SK-N-SH (cell line): ENCODE measurements around the gene SHH. TPM values are rescaled to one million over a fixed set of nuclear protein-coding genes. Genes with fewer than 3 reads are reported as not detected.

Experiments used
- CTCF ChIA-PET: fragments of 300-600, 350-600 bp; formaldehyde crosslinking; extraction: SDS; loops from one replicate; lab custom pipeline; 2021; lab: Yijun Ruan, JAX
- POLR2A ChIA-PET: fragments of 350-600 bp; sonication (Branson Sonifier 250); formaldehyde crosslinking; extraction: SDS; loops from one replicate; lab custom pipeline; 2020; ENCODE audit warnings: antibody characterized with exemption, inconsistent platforms; lab: Yijun Ruan, JAX
- DNase-seq: peaks from one replicate; pipeline ENCODE4 v3.0.0; 2012
- H2AFZ ChIP-seq: fragments of 200-600 bp; sonication (generic); 2 replicates; pipeline ENCODE4 v1.8.1; 2016; ENCODE audit warnings: antibody characterized with exemption, mild to moderate bottlenecking, low read depth
- H3F3A ChIP-seq: fragments of 200-600 bp; sonication (generic); replicated peaks from 2 replicates; pipeline ENCODE3; 2016; ENCODE audit warnings: antibody characterized with exemption, mild to moderate bottlenecking; ENCODE audit not compliant: insufficient read depth
- H3K27ac ChIP-seq, 2 experiments: fragments of 200-500 bp in 1 of 2; fragments of 200-600 bp in 1 of 2; sonication (Bioruptor generic) in 1 of 2; sonication (generic), shearing (Covaris generic) in 1 of 2; 2 replicates each; pipeline versions ENCODE4 v1.5.1 to v1.6.1; 2014 to 2016; ENCODE audit warnings: low read depth in 2 of 2, inconsistent platforms in 1 of 2, low read length in 1 of 2, mild to moderate bottlenecking in 1 of 2, mixed read lengths in 1 of 2
- H3K27me3 ChIP-seq: fragments of 200-600 bp; sonication (generic), shearing (Covaris generic); 2 replicates; pipeline ENCODE4 v1.6.1; 2016; ENCODE audit warnings: mixed run types; ENCODE audit not compliant: insufficient read depth
- H3K36me3 ChIP-seq, 2 experiments: fragments of 200-500 bp in 1 of 2; fragments of 200-600 bp in 1 of 2; sonication (Bioruptor generic) in 1 of 2; sonication (generic) in 1 of 2; replicated peaks in 1 of 2; 2 replicates each; pipeline versions ENCODE3 to v1.5.1; 2014 to 2016; ENCODE audit warnings: low read length in 1 of 2, mild to moderate bottlenecking in 1 of 2; ENCODE audit not compliant: insufficient read depth in 2 of 2, control insufficient read depth in 1 of 2
- H3K4me1 ChIP-seq, 2 experiments: fragments of 200-500 bp in 1 of 2; fragments of 200-600 bp in 1 of 2; sonication (Bioruptor generic) in 1 of 2; sonication (generic), shearing (Covaris generic) in 1 of 2; 2 replicates each; pipeline versions ENCODE4 v1.5.1 to v1.6.1; 2014 to 2016; ENCODE audit warnings: low read depth in 1 of 2, low read length in 1 of 2, mixed run types in 1 of 2; ENCODE audit not compliant: insufficient read depth in 2 of 2, control insufficient read depth in 1 of 2
- H3K4me2 ChIP-seq: fragments of 200-600 bp; sonication (generic), shearing (Covaris generic); 2 replicates; pipeline ENCODE4 v1.6.1; 2017; ENCODE audit warnings: mixed run types
- H3K4me3 ChIP-seq, 2 experiments: fragments of 200-500 bp in 1 of 2; fragments of 200-600 bp in 1 of 2; sonication (Bioruptor generic) in 1 of 2; sonication (generic), shearing (Covaris generic) in 1 of 2; 2 replicates each; pipeline versions ENCODE4 v1.5.1 to v1.8.1; 2014 to 2016; ENCODE audit warnings: low read depth in 2 of 2, inconsistent platforms in 1 of 2, low read length in 1 of 2, mild to moderate bottlenecking in 1 of 2, mixed read lengths in 1 of 2, moderate library complexity in 1 of 2
- H3K79me2 ChIP-seq: fragments of 200-600 bp; sonication (generic); 2 replicates; pipeline ENCODE4 v1.8.1; 2017; ENCODE audit warnings: mild to moderate bottlenecking; ENCODE audit not compliant: insufficient read depth
- H3K9ac ChIP-seq: fragments of 200-600 bp; sonication (generic); 2 replicates; pipeline ENCODE4 v1.6.1; 2017; ENCODE audit warnings: mixed run types
- H3K9me2 ChIP-seq: fragments of 200-600 bp; sonication (generic); 2 replicates; pipeline ENCODE4 v1.6.1; 2017; ENCODE audit warnings: mixed run types
- H3K9me3 ChIP-seq: fragments of 200-600 bp; sonication (generic); 2 replicates; pipeline ENCODE4 v1.6.1; 2017; ENCODE audit warnings: mixed run types, mild to moderate bottlenecking, moderate library complexity
- H4K20me1 ChIP-seq: fragments of 200-600 bp; sonication (generic); 2 replicates; pipeline ENCODE4 v1.6.1; 2017; ENCODE audit warnings: mild to moderate bottlenecking, mixed run types; ENCODE audit not compliant: insufficient read depth
- CTCF ChIP-seq: fragments of 200-600 bp; sonication (generic); IDR thresholded peaks from 2 replicates; pipeline ENCODE4 v1.6.1; 2017; ENCODE audit warnings: antibody characterized with exemption, mild to moderate bottlenecking, moderate library complexity
- ELF1 ChIP-seq: IDR thresholded peaks from 2 replicates; pipeline ENCODE4 v1.4.0; 2012
- EP300 ChIP-seq, 2 experiments: IDR thresholded peaks; 2 replicates each; pipeline versions ENCODE4 v1.4.0 to v1.6.1; 2012; ENCODE audit warnings: borderline replicate concordance in 1 of 2, low read depth in 1 of 2, low read length in 1 of 2
- EZH2phosphoT487 ChIP-seq: fragments of 200-600 bp; sonication (generic); IDR thresholded peaks from 2 replicates; pipeline ENCODE4 v1.6.1; 2017; ENCODE audit warnings: low read depth, mixed run types, mild to moderate bottlenecking, antibody characterized with exemption, moderate library complexity, borderline replicate concordance
- FOXJ3 ChIP-seq: sonication (generic); formaldehyde crosslinking; IDR thresholded peaks from 2 replicates; pipeline ENCODE4 v1.5.1; 2020; ENCODE audit warnings: mild to moderate bottlenecking, missing genetic modification reagents
- GABPA ChIP-seq: IDR thresholded peaks from 2 replicates; pipeline ENCODE4 v1.4.0; 2012; ENCODE audit warnings: low read depth, mild to moderate bottlenecking
- JUND ChIP-seq: IDR thresholded peaks from 2 replicates; pipeline ENCODE4 v1.4.0; 2012
- MEF2A ChIP-seq: IDR thresholded peaks from 2 replicates; pipeline ENCODE4 v1.4.0; 2012; ENCODE audit warnings: low read depth, borderline replicate concordance
- NRF1 ChIP-seq: IDR thresholded peaks from 2 replicates; pipeline ENCODE4 v1.6.1; 2012; ENCODE audit warnings: low read depth, mild to moderate bottlenecking, low read length
- PBX3 ChIP-seq: IDR thresholded peaks from 2 replicates; pipeline ENCODE4; 2012
- SMC3 ChIP-seq: IDR thresholded peaks from 2 replicates; pipeline ENCODE4 v1.6.1; 2012; ENCODE audit warnings: low read depth, low read length, improper control_type of control experiment
- TCF12 ChIP-seq: IDR thresholded peaks from 2 replicates; pipeline ENCODE4 v1.4.0; 2012
- TEAD4 ChIP-seq: IDR thresholded peaks from 2 replicates; pipeline ENCODE4 v1.4.0; 2012; ENCODE audit warnings: mild to moderate bottlenecking, borderline replicate concordance; ENCODE audit not compliant: insufficient read depth
- USF1 ChIP-seq: IDR thresholded peaks from 2 replicates; pipeline ENCODE4 v1.4.0; 2012; ENCODE audit warnings: low read depth, borderline replicate concordance
- USF2 ChIP-seq: fragments of 150-350 bp; IDR thresholded peaks from 2 replicates; pipeline ENCODE4 v1.6.1; 2017; ENCODE audit warnings: antibody characterized with exemption, low read length, low read depth, borderline replicate concordance
- WGBS: methylation state at CpG from one replicate; pipeline ENCODE4 v1.1.6; 2017; ENCODE audit warnings: low lambda C conversion rate; 5-methylcytosine and 5-hydroxymethylcytosine counted together
- polyA plus RNA-seq, 3 experiments: library from polyadenylated mRNA; depleted of rRNA; stranded (reverse); fragments of >200 nt; gene quantifications; 2 replicates each; pipeline ENCODE4 v1.2.3, GENCODE V29; 2012

Gene SHH
- polyA plus RNA-seq, 1 of the 3 experiments (the other 2 are of a cell fraction) = not detected

- TF ChIP-seq ELF1 (no peak), USF2 (no peak)
- TF ChIP-seq, all 33 proteins: peak for 0
- Histone ChIP-seq H3K9me2 (no peaks in the 10 kb centered on the region), H2AFZ (no peak overlapping the region), H4K20me1 (no peaks in the 10 kb centered on the region), H3K4me1 (no peaks in the 10 kb centered on the region), H3K9me3 (no peaks in the 10 kb centered on the region), H3K27me3 (peaks cover 94% of the 10 kb centered on the region), H3K9ac (no peak overlapping the region), H3K4me2 (no peak overlapping the region), H3K27ac (no peak overlapping the region), H3K36me3 (no peaks in the 10 kb centered on the region), H3K79me2 (no peaks in the 10 kb centered on the region), H3F3A (no peaks in the 10 kb centered on the region), H3K4me3 (no peak overlapping the region)
- DNase-seq = no peak
- WGBS = 13% methylated on average over 16 of the region's 17 CpGs
- CTCF ChIA-PET = no interaction called here
- POLR2A ChIA-PET = no interaction called here
These were observed 17.7 kb upstream of the SHH start for GRCh38 chr7:155829796-155830470.

- H3K36me3 ChIP-seq = no peaks in the 10 kb centered on the region
- H2AFZ ChIP-seq = no peak overlapping the region
- no peaks in the 10 kb centered on the region for H3K4me1 ChIP-seq
- no peaks in the 10 kb centered on the region for H3K9me3 ChIP-seq
- H3K27me3 ChIP-seq = peaks cover 94% of the 10 kb centered on the region
- no peaks in the 10 kb centered on the region for H4K20me1 ChIP-seq
- no peaks in the 10 kb centered on the region for H3F3A ChIP-seq
- H3K27ac ChIP-seq = no peak overlapping the region
- CTCF ChIA-PET = interaction anchor here (0.6 to 1.4 kb wide), 2 partner anchors 12 to 20 kb away, joined by 3 read pairs; no protein-coding TSS in a partner anchor
- no peaks in the 10 kb centered on the region for H3K9me2 ChIP-seq
- POLR2A ChIA-PET = no interaction called here
- DNase-seq = no peak
- no peak overlapping the region for H3K4me2 ChIP-seq
- no peak overlapping the region for H3K9ac ChIP-seq
- no peak overlapping the region for H3K4me3 ChIP-seq
- no peak for TF ChIP-seq EP300 (IDR thresholded peaks at IDR 0.05; ENCODE audit: borderline replicate concordance in 1 of 2, low read depth in 1 of 2, low read length in 1 of 2)
- TF ChIP-seq CTCF = no peak
- TF ChIP-seq USF2 = no peak
- TF ChIP-seq TEAD4 = no peak
- no peak for TF ChIP-seq GABPA
- no peak for TF ChIP-seq SMC3
- TF ChIP-seq MEF2A = no peak
- TF ChIP-seq PBX3 = no peak
- TF ChIP-seq EZH2phosphoT487 = no peak
- no peak for TF ChIP-seq TCF12
- no peak for TF ChIP-seq JUND
- no peak for TF ChIP-seq FOXJ3 (CRISPR knock-in tag)
- TF ChIP-seq USF1 = no peak
- no peak for TF ChIP-seq NRF1
- TF ChIP-seq, all 33 proteins: peak for 0
- H3K79me2 ChIP-seq = no peaks in the 10 kb centered on the region
- WGBS = 2% methylated on average over 3 of the region's 3 CpGs
These were observed 13.1 kb upstream of the SHH start for GRCh38 chr7:155825336-155825735.
